ENCODE data around the gene TRIM7.
"Not testable (repeated sequence)": the region's sequence is repeated elsewhere in the genome, so short reads cannot be mapped to it uniquely, and the experiment has no call there.

TRIM7 gene

GRCh38 chr5:181211208-181211607, 6.2 kb upstream of the TRIM7 start:
- TF ChIP-seq CTCF (IDR thresholded peaks at IDR 0.05; ENCODE audit: low read depth, low read length, missing control alignments), result no peak
- H3K4me3 ChIP-seq (replicated peaks; ENCODE audit: low read depth, low read length), result no peak overlapping the region
- DNase-seq (ENCODE audit: extremely low read depth, low read depth), result no peak

GRCh38 chr5:181210698-181211097, 5.7 kb upstream of the TRIM7 start:
- DNase-seq (ENCODE audit: extremely low read depth, low read depth); H3K4me3 ChIP-seq (replicated peaks; ENCODE audit: low read depth, low read length): not testable (repeated sequence)

GRCh38 chr5:181210148-181210547, 5.2 kb upstream of the TRIM7 start:
- H3K4me3 ChIP-seq (replicated peaks; ENCODE audit: low read depth, low read length); DNase-seq (ENCODE audit: extremely low read depth, low read depth): not testable (repeated sequence)

GRCh38 chr5:181209006-181209405, 4.0 kb upstream of the TRIM7 start:
- H3K4me3 ChIP-seq (replicated peaks; ENCODE audit: low read depth, low read length); DNase-seq (ENCODE audit: extremely low read depth, low read depth): not testable (repeated sequence)

DNA sequence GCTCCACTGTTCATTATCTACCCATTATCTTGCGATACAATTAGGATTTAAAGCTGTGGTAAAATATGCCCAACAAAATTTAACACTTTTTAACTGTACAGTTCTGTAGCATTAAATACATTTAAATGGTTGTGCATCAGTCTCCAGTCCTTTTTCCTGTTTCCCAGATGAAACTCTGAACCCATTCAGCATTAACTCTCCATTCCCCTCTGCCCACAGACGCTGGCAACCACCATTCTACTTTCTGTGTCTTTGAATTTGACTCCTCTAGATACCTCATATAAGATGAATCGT, 2.9 kb upstream of the TRIM7 start:
- H3K4me3 ChIP-seq (replicated peaks; ENCODE audit: low read depth, low read length), result no peak overlapping the region
- TF ChIP-seq CTCF (IDR thresholded peaks at IDR 0.05; ENCODE audit: low read depth, low read length, missing control alignments), result no peak
- DNase-seq (ENCODE audit: extremely low read depth, low read depth), result no peak

DNA sequence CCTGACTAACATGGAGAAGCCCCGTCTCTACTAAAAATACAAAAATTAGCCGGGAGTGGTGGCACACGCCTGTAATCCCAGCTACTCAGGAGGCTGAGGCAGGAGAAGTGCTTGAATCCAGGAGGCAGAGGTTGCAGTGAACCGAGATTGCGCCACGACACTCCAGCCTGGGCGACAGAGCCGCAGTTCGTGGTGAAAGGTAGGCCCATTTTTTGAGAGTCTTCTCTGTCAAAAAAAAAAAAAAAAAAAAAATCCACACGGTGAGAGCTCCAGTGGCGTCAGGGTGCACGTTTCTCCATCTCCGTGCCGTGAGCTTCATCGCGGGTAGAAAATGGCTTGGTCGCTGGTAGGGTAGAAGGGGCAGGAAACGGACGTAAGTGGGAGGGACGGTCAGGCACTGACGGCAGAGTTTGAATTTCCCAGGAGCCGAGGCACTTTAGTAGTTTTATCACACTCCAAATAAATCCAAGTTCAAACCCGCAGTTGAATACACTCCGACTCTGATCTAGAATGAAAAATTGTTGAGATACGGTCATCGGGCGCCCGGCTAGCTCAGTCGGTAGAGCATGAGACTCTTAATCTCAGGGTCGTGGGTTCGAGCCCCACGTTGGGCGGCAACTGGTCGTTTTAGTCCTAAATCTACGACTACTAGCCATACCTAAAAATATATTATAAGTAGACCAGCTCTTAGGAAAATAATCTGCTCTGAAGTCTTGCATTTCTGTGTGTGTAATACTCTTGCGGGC, 2.4 kb upstream of the TRIM7 start:
- peak; percentile 87 for DNase-seq (ENCODE audit: extremely low read depth, low read depth)
- TF ChIP-seq CTCF (IDR thresholded peaks at IDR 0.05; ENCODE audit: low read depth, low read length, missing control alignments), result no peak
- H3K4me3 ChIP-seq (replicated peaks; ENCODE audit: low read depth, low read length), result peak overlapping the region; percentile 64

GRCh38 chr5:181205761-181206649, 1.0 kb upstream of the TRIM7 start:
- DNase-seq (ENCODE audit: extremely low read depth, low read depth), result no peak
- peak overlapping the region; percentile 64 for H3K4me3 ChIP-seq (replicated peaks; ENCODE audit: low read depth, low read length)
- TF ChIP-seq CTCF (IDR thresholded peaks at IDR 0.05; ENCODE audit: low read depth, low read length, missing control alignments), result no peak

GRCh38 chr5:181204113-181204825, 727 bp downstream of the TRIM7 start:
- no peak for TF ChIP-seq CTCF (IDR thresholded peaks at IDR 0.05; ENCODE audit: low read depth, low read length, missing control alignments)
- no peak for DNase-seq (ENCODE audit: extremely low read depth, low read depth)
- peak overlapping the region; percentile 45 for H3K4me3 ChIP-seq (replicated peaks; ENCODE audit: low read depth, low read length)
